Measurements from ENCODE around the gene LTBP3.

LTBP3 gene

DNA sequence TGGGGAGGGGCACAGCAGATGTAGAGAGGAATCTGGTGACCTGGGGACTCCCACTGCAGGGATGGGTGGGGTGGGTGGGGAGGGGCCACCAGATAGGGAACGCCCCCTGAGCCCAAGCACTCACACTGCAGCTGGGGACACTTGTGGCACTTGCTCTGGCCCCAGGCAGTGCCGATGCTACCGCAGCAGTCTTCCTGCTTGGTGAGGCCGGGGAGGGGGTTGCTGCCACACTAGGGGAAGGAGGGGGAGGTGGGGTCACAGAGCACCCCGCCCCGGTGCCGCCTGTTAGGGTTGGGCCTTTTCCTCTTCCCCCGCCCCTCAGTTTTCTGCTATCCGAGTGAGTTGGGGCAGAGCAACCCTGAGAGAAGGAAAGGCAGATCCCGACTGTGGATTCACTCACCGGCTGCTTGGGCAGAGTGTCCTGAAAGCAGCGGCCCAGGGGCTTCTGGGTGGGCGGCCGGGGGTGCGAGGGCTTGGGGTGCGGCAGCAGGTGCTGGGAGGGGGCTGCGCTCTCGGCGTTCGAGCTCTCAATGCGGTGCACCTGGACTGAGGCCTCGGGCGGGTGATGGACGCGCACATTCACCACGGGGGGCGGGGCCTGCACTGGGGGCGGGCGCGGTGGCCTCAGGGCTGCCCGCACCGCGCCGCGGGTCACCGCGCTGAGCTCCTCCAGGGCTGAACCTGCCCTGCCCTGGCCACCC is 4.7 kb downstream of the LTBP3 start:
- DNase-seq (ENCODE audit: low spot score), result no peak

DNA sequence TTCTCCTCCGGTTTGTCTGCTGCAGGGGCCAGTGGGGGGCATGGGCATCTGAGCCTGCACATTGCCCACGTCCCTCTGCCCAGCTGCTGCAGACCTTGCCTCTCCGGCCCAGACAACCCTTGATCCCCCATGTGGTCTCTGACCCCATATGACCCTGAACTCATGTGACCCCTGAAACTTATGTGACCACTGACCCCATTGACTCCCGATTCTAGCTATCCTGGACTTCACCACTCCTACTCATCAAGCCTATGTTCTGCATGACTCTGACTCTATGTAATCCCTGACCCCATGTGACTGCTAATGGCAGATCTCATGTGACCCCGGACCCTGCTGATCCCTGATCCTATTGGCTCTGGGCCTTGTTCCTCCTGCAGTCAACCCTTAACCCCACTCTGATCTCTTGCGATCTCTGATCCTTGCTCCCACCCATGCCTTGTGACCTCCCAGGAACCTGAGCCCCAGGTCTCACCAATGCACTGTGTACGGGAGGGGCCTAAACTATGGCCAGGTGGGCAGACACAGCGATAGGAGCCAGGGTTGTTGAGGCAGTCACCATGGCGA is 5.7 kb downstream of the LTBP3 start:
- DNase-seq (ENCODE audit: low spot score), result no peak

DNA sequence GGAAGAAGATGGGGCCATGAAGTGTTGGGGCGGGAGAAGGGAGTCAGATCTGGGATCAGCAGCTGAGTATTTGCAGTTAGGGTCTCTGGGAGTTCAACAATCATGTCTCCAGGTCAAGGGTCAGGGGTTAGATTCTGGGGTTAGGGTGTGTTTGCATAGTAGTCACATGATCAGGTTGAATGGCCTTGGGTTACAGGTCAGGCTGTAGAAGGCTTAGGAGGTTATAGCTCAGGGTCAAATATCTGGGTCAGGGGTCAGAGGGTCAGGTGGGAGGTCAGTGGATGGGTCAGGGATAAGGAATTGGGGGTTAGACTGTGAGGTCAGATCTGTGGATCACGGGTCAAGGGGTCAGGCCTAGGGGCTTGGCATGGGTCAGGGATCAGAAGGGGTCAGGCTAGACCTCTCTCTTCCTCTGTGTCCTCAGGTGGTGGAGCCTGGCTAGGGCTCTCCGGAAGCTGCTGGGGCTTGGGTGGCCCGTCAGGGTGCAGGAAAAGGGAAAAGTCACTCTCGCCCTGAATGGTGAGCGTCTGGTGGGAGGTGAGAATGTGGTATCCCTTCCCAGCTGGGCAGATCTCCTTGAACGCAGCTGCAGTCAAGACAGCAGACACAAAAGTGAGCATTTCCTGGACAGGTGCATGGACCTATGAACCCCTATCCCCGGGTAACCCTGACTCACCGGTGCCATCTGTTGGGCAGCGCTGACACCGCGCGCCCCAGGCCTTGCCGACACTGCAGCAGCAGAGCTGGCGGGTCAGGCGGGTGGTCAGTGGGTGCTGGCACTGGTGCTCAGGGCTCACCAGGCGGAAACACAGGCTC is 6.4 kb downstream of the LTBP3 start:
- DNase-seq (ENCODE audit: low spot score), result peak; percentile 78

DNA sequence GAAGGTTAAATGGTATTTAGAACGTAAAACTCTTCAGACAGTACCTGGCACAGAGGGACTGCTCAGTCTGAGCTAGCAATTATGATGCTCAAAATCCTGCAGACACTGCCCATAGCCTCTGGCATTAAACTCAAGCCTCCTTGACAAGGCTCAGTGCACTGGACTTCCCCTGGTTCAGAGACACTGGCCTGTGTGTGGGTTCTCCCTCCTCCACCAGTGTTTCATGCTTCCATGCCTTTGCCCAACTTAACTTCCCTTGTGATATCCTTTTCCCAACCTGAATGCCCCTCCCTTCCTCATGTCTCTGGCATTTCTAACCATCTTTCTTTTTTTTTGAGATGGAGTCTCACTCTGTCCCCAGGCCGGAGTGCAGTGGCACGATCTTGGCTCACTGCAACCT is 9.1 kb downstream of the LTBP3 start:
- DNase-seq (ENCODE audit: low spot score), result no peak

DNA sequence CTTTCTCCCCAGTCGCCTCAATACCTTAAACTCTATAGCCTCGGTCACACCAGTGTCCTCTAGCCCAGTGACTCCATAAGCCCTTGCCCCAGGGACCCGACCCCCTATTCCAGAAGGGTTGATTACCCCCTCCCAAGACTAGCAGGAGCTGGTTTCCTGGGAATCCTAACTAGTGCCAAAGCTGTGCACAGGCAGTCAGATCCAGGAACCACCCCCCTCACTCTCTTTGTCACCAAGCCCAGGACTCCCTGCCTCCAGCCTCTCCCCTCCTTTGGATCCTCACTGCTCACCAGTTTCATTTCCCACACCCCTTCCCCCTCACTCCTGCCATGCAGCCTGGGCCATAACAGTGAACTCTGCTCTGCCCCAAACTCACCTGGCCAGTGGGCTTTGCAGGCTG is 9.8 kb downstream of the LTBP3 start:
- DNase-seq (ENCODE audit: low spot score), result no peak

DNA sequence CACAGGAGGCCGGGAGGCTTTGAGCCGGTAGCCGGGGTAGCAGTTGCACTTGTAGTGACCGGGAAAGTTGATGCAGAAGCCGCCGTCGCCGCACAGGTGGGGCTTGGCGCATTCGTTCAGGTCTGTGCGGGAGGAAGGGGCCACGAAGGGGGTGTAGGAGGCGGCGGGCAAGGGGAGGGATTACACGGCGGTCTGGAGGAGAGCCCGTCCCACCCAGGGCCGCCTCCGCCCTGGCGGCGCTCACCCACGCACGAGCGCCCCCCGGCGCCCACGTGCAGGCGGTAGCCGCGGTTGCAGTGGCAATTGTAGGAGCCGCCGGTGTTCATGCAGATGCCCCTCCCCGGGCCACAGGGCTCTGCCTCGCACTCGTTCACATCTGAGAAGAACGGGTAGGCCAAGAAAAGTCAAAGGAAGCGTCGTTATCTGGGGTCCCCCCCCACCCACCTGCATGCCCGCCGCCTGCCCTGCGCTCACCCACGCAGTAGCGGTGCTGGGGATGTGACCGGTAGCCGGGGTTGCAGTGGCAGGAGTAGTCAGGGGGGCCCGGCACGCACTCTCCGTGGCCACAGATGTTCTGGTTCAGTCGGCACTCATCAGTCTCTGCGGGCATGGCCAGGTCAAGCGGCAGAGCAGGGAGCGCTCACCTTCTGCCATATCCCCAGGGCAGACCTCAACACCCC is 10.6 kb downstream of the LTBP3 start:
- no peak for DNase-seq (ENCODE audit: low spot score)

DNA sequence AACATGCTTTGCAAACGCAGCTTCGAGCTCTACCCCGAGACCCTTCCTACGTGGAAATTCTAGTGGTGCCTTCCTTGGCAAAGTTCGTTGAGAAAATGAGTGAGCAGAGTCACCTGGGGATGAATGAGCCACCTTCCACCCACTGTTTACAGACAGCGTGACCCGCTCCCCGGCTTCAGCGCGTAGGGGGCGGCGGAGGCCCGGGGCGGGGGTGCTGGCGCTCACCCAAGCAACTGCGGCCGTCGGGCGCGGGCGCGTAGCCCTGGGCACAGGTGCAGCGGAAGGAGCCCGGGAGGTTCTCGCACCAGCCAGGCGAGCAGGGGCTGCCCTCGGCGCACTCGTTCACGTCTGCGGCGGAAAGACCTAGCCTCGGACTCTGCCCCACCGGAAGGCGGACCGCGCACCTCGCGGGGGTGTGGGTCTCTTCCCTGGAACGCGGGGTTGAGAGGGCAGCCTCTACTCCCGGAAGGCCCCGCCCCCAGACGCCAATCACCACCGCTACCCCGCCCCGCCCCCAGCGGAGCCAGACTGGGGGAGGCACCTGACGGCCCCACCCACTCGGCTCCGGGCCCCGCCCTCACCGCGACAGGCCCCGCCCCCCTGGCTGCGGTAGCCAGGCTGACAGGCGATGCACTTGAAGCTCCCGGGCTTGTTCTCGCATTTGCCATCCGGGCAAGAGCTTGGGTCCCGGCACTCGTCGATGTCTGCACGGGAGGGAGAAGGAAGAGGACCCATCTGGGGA is 11.8 kb downstream of the LTBP3 start:
- DNase-seq (ENCODE audit: low spot score), result peak; percentile 97

DNA sequence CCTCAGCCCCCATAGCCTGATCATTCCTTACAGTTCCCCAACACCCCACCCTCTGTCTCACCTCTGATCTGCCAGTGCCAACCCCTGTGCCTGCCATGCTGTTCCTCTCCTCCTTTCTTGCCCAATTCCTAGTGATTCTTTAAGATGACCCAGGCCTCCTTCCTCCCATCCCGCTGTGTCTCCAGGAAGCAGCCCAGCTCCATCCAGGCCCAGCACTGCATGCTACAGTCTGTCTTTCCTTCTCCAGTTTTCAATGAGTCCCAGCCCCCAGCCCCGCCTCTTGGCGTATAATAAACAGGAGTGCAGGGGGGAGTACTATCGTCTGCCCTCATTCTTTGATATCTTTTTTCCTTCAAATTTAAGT is 12.3 kb downstream of the LTBP3 start:
- DNase-seq (ENCODE audit: low spot score), result no peak

DNA sequence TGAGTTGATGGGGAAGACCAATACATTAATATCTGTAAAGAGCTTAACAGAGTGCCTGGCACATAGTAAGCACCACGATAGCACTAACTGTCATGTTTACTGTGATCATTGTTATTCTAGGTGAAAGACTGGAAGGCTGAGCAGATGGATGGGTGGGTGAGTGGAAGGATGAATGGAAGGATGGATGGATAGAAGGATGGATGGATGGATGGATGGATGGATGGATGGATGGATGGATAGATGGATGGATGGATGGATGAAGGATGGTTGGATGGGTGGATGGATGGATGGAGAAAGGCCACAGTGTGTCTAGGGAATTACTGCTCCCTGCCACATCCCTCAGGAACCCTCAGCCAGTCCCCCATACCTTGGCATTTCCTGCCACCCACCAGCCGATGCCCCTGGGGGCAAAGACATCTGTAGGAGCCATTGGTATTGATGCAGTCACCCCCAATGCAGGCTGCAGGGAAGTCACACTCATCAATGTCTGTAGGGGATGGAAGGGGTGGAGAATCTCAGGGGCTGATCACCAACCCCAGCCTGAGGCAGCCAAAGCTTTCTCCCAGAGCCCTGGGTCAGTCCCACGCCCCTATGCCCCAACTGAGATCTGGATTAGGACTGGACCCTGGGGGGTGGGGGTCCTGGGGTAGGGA is 15.3 kb downstream of the LTBP3 start:
- no peak for DNase-seq (ENCODE audit: low spot score)

DNA sequence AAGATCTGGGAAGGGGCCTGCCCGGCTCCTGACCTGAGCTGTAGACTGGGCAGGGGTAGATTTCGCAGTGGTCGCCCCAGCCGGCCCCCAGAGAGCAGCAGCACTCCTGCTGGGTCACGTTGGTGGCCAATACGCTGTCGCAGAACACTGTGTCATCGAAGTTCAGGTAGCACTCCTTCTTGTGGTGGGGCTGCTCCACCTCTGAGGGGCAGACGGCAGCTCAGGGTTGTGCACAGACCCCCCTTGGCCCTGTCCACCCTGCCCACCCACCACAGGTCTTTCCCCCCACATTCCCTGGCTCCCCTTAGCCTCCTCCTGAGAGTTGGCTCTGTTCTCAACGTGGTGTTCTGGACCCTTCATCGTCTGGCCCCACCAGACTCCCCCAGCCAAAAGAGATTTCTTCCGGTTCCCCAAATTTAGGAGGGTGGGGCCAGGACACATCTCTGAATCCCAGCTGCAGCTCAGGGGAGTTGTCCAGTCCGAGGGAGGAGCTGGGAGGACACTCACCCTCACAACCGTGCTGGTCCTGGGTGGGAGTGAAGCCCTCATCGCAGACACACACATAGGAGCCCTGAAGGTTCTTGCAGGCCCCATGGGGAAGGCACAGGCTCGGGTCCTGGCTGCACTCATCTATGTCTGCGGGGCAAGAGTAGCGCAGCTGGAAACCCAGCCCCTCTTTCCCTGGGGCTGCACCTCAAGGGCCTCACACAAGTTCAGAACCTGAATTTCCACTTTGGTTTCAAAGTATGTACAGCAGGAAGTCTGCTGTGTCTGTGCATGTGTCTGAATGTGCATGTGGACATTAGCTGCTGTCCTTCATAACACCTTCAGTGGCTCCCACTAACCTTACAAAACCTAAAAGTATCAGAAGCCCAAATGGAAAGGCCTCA is 16.8 kb downstream of the LTBP3 start:
- no peak for DNase-seq (ENCODE audit: low spot score)

DNA sequence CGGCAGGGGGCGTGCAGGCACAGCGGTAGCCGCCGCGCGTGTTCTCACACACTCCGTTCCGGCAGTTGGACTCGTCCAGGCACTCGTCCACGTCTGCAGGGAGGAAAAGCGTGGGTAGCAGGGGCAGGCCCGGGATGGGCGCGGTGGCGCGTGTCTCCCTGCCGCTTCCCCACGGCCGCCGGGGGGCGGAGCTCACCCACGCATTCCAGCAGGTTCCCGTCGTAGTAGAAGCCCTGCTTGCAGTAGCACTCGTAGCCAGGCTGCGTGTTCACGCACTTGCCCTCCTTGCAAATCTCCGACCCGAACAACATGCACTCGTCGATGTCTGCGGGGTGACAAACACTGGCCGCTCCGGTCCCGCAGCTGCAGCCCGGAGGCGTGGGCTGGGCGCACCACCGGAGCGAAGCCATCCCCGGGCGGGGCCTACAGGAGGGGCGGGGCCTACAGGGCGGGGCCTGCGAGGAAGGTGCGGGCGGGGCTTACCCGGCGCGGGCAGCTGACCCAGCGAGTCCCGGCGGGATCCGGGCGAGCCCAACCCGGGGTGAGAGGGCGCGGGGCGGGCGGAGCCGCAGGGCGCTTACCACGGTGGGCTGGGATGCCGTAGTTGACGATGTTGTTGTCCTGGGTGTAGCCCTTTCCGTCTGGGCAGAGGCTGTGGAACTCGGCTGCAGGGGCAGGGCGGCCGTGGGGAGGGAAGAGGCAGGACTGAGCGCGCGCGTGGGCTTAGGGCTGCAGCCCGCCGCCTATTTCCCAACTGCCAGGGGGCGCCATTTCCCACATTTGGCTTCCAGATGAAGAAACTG is 17.7 kb downstream of the LTBP3 start:
- peak; percentile 92 for DNase-seq (ENCODE audit: low spot score)

DNA sequence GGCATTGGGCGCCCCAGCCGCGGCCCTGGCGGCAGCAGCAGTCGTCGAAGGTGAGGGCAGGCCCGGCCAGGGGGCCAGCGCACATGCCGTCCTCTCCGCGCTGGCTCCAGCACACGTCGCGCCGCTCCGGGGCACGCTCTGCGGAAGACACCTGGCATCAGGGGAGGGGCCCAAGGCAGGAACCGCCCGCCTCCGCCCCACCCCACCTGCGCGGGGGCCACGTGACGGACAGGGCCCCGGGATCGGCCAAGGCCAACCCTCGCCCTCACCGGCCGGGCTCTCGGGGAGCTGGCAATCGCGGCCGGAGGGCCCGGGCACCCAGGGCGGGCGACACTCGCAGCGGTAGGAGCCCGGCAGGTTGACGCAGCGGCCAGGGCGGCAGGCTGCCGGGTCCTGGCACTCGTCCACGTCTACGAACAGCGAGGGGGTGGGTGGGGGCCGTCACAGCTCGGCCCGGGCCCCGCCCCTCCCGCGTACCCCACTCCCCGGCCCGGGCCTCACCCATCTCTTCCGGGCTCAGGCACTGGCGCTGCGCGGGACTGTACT is 18.3 kb downstream of the LTBP3 start:
- no peak for DNase-seq (ENCODE audit: low spot score)

DNA sequence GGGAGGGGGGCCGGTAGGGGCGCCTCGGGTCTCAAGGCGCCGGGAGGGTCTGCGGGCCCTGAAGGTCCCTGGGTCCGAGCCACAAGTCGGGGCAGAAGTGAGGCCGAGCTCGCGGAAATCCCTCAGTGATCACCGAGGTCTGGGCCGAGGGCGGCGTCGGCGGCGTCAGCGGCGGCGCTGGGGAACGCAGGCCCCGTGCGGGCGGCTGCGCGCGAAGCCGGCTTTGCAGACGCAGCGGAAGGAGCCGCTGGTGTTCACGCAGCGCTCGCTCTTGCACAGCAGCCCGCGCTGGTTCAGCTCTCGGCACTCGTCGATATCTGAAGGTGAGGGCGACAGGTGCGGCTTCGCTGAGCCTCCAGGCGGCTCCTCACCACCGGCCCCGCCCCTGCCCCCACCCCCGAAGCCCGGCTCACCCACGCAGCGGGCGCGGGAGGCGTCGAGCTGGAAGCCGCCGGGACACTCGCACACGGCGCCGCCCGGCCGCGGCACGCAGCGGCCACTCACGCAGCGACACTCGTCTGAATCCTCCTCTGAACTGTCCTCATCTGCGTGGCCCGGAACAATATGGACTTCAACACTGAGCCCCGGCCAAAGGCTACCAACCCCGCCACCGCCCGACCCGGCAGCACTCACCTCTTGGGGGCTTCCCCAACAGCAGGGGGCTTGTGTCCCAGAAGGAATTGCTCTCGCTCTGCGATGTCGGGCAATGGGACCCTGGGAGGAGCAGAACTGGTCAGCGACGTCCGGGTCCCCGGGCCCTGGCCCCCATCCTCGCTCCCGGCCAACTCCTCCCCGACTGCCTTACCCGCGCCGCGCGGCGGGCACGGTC is 19.0 kb downstream of the LTBP3 start:
- DNase-seq (ENCODE audit: low spot score), result no peak

DNA sequence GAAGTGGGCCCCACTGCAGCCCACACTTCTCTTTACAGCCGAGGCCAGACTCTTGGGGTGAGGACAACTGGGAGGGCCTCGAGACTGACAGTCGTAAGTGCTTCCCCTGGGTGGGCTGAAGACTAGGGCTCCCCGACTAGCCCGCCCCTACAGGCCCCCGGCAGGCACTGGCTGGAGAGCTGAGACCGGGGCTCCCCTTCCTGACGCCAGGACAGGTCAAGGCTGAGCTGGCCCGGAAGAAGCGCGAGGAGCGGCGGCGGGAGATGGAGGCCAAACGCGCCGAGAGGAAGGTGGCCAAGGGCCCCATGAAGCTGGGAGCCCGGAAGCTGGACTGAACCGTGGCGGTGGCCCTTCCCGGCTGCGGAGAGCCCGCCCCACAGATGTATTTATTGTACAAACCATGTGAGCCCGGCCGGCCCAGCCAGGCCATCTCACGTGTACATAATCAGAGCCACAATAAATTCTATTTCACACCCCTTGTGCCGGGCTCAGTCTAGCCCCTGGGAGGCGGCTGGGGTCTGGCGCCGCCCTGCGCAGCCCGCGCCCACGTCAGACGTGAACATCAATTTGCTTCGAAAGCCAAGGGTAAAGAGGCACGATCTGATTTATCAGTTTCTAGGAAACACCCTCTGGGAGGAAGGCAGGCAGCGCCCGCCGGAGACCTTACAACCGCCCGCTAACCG is 19.8 kb downstream of the LTBP3 start:
- DNase-seq (ENCODE audit: low spot score), result no peak

DNA sequence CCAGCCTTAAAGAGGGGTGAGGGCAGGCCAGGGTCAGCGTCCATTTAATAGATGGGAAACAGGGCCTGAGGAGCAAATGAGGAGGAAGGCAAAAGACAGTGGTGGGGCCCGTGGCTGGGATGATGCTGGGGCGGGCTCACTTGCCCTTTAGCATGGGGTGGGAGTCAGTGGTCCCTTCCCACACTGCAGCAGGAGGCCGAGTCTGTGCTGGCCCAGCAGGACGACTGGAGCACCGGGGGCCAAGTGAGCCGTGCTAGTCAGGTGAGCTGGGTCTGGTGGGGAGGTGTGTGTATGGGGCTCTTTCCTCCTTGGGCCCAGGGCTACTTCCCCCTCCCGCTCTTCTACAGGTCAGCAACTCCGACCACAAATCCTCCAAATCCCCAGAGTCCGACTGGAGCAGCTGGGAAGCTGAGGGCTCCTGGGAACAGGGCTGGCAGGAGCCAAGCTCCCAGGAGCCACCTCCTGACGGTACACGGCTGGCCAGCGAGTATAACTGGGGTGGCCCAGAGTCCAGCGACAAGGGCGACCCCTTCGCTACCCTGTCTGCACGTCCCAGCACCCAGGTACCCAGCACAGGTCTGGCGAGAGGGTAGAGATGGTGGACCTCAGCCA is 20.4 kb downstream of the LTBP3 start:
- no peak for DNase-seq (ENCODE audit: low spot score)

DNA sequence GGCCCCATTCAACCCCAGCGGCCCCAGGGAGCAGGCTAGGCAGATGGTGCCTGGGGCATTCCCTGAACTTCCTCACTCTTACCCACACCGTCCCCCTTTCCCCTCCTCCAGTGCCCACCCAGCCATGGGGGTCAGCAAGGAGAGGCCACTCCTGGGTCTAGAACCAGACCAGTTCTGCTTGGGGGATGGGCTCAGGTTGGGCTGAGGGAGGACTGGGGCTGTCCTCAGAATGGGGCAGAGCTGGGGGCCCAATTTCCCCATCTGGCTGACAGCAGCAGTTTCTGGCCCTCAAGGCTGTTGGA is 20.9 kb downstream of the LTBP3 start:
- no peak for DNase-seq (ENCODE audit: low spot score)

DNA sequence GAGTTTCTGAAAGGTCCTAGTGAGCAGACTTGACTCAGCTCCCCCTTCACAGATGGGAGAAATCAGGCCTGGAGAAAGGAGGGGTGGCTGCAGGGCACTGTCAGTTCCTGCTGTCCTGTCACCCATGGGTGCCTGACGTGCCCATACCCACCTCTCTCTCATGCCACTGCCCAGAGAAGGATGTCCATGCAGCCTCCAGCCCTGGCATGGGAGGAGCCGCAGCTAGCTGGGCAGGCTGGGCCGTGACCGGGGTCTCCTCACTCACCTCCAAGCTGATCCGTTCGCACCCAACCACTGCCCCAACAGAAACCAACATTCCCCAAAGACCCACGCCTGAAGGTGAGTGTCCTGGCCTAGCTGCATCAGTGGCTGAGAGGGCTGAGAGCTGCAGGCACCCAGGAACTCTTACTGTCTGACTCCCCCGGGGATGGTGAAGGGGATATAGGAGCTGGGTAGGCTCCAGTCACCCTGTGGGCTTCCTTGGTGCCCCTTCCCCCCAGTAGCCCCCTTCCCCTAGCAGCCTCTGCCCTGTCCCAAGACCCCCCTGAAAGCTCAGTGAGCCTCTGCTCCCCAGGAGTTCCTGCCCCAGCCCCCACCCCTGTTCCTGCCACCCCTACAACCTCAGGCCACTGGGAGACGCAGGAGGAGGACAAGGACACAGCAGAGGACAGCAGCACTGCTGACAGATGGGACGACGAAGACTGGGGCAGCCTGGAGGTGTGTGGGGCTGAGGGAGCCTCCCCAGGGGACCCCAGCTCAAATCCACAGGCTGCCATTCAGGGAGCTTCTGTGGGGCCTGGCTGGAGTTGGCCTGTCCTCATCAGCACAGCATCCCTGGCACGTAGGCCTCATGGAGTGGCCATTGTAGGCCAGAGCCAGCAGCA is 21.5 kb downstream of the LTBP3 start:
- DNase-seq (ENCODE audit: low spot score), result no peak
